GM12892 (cell line): ENCODE measurements around the gene DYRK1A.

Experiments used
- DNase-seq: peaks from one replicate; pipeline ENCODE4 v3.0.0; 2011; ENCODE audit not compliant: insufficient read length
- FAIRE-seq: peaks from 2 replicates; lab custom pipeline; 2011; peaks lifted over from hg19 to GRCh38; lab: Jason Lieb, UNC
- POLR2A ChIP-seq: IDR thresholded peaks from 2 replicates; pipeline ENCODE4 v1.6.1; 2011; ENCODE audit warnings: low read depth, low read length, control low read depth
- POLR2AphosphoS5 ChIP-seq: IDR thresholded peaks from 2 replicates; pipeline ENCODE4 v1.6.1; 2011; ENCODE audit warnings: low read depth, low read length, control low read depth
- TAF1 ChIP-seq: IDR thresholded peaks from 2 replicates; pipeline ENCODE4 v1.6.1; 2011; ENCODE audit warnings: low read depth, mild to moderate bottlenecking, control low read depth, low read length, borderline replicate concordance

The DYRK1A gene

DNA sequence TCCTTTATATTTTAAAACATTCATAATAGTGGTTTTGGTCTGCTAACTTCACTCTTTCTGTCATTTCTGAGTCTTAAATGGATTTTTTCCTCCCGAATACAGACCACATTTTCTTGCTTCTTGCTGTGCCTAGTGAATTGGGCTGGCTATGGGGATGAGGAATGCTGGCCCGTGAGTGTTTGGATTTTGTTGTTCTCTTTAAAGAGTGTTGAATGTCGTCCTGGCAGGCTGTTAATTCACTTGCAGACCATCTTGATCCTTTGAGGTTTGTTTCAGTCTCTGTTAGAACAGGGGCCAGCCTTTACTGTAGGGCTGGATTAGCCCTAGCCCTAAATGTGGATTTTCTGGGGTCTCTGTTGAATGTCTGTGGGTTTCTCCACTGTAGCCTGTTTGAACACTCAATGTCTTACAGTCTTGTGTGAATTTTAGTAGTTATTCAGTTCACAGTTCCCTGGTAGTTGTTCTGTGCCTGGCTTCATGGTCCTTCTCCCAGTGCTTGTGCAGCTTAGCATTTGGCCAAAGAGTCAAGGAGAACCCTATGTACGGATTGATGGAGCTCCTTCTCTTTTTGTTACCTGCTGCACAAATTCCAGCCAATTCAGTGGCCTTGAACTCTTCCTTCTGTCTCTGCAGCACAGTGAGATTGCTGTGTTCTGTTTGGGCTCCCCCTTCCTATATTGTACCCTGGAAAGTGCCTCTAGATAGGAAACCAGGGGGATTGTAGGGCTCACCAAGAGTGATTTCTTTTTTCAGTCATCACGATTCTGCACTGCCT lies 95.7 kb downstream of the DYRK1A start:
- peak; percentile 48 for FAIRE-seq
- DNase-seq = no peak
- TF ChIP-seq TAF1 (no peak), POLR2AphosphoS5 (no peak), POLR2A (no peak)

DNA sequence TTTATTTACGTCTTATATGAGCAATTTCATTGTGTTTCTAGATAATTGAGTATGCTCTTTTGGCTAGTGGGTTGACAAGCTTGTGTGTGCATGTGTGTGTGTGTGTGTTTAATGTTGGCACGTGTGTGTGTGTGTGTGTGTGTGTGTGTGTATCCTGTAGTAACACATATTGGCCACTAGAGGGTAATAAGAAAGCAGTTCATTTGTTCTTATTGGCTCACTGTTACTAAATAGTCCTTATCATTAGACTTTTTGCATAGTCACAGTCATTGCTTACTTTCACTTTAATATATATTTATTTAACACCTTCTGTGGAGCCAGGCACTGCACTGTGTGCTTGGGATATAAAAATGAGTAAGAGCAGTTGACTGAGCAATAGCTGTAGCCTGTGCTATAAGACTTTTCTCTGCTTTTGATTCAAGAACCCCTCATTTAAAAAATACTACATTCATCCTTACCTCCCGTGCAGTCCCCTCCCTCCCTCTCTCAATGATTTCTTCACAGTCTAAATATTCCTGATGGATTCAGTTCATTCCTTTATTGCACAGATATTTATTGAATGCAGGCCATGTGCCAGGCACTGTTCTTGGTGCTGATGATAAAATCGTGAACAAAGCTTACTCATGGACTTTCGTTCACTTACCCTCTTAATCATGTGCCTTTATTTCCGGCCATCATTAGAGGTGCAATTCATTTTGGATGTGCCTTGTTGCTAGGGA lies 96.7 kb downstream of the DYRK1A start:
- DNase-seq = no peak
- FAIRE-seq = peak; percentile 54
- no peak for TF ChIP-seq POLR2AphosphoS5
- TF ChIP-seq POLR2A = no peak
- 0 out of 2 replicates have a peak, but pooled peaks have one; percentile 12 for TF ChIP-seq TAF1

DNA sequence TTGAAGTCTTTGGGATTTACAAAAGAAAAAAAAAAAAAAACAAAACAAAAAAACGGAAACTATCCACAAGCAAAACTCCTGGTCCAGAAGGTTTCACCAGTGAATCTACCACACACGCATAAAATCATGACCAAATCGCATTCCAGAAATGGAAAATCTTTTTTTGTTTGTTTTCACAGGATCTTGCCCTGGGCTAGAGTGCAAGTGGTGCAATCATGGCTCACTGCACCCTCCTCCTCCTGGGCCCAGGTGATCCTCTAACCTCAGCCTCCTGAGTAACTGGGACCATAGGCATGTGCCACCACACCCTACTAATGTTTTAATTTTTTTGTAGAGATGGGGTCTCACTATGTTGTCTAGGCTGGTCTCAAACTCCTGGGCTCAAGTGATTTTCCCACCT lies 100.5 kb downstream of the DYRK1A start:
- TF ChIP-seq POLR2A (no peak), POLR2AphosphoS5 (no peak), TAF1 (no peak)
- DNase-seq (no peak), FAIRE-seq (no peak)

DNA sequence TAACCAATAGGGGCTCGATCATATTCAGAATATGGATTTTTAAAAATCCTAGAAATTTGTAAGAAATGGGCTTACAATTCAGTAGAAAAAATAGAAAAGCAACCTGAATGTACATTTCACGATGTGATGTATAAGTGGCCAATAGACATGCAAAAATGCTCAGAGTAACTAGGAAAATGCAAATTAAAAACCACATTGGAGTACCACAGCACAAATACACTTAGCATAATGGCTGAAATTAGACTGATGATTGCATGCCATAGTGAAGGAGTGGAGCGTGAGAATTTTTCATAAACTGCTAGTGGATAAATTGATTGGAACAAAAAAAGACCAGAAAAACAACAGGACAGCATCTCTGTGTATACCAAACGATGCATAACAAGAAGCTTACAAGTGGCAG lies 102.3 kb downstream of the DYRK1A start:
- TF ChIP-seq POLR2A (no peak), POLR2AphosphoS5 (no peak), TAF1 (no peak)
- peak; percentile 54 for FAIRE-seq
- no peak for DNase-seq

DNA sequence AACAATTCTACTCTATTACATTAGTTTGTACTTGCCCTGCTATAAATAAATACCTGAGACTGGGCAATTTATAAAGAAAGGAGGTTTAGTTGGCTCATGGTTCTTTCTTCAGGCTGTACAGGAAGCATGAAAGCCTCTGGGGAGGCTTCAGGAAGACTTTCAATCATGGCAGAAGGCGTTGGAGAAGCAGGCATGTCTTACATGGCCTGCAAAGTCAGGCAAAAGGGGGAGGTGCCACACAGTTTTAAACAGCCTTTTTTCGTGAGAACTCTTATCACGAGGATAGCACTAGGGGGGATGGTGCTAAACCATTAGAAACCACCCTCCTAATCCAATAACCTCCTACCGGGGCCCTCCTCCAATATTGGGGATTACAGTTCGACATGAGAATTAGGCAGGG lies 102.9 kb downstream of the DYRK1A start:
- peak; percentile 21 for FAIRE-seq
- TF ChIP-seq TAF1 (no peak), POLR2A (no peak), POLR2AphosphoS5 (no peak)
- DNase-seq = no peak

DNA sequence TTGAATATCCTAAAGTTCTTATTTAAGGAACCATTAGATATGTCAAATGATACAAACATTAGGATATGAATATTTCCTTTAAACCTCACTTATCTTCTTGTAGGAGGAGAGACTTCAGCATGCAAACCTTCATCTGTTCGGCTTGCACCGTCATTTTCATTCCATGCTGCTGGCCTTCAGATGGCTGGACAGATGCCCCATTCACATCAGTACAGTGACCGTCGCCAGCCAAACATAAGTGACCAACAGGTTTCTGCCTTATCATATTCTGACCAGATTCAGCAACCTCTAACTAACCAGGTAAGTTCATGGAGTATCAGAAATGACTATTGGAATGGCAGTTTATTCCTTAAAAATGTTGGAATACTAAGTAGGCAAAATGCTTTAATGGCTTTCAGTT lies 106.0 kb downstream of the DYRK1A start:
- peak; percentile 46 for FAIRE-seq
- TF ChIP-seq POLR2A = no peak
- TF ChIP-seq TAF1 = no peak
- TF ChIP-seq POLR2AphosphoS5 = no peak
- DNase-seq = no peak

DNA sequence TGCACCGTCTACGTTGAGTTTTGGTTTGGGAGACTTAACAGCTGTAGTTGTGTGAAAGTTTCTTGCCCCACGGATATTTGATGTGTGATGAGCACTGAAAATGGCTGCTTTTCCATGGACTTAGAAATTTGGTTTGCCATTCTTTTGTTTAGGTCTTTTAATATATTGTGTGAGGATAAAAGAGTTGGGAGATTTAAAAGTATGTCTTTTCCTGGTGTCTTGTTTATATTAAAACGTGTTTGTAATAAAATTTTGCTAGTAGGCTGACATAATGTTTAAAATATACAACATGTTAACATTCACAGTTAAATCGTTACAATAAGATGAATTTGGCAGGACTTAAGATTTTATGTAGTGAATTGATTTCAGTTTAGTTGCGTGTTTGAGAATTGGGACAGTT lies 106.9 kb downstream of the DYRK1A start:
- no peak for FAIRE-seq
- no peak for DNase-seq
- no peak for TF ChIP-seq POLR2A
- TF ChIP-seq POLR2AphosphoS5 = no peak
- no peak for TF ChIP-seq TAF1

DNA sequence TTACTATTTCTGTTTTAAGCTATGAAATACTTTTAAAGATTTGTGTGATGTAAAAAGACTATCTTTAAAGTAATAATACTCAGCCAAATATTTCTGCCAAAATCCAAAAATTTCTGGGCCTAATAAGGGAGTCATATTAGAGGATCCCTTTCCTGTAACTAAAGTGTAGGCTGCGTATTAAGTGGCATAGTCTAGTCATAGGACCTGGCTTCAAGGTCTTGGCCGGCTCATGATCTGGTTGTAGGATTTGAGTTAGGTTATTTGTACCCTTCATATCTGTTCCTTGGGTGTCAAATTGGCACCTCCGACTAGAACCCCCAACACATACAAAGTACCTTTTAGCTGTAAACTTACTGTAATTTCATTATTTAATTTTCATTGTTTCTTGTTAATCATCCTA lies 107.8 kb downstream of the DYRK1A start:
- no peak for FAIRE-seq
- TF ChIP-seq POLR2AphosphoS5 (no peak), POLR2A (no peak)
- no peak for DNase-seq

DNA sequence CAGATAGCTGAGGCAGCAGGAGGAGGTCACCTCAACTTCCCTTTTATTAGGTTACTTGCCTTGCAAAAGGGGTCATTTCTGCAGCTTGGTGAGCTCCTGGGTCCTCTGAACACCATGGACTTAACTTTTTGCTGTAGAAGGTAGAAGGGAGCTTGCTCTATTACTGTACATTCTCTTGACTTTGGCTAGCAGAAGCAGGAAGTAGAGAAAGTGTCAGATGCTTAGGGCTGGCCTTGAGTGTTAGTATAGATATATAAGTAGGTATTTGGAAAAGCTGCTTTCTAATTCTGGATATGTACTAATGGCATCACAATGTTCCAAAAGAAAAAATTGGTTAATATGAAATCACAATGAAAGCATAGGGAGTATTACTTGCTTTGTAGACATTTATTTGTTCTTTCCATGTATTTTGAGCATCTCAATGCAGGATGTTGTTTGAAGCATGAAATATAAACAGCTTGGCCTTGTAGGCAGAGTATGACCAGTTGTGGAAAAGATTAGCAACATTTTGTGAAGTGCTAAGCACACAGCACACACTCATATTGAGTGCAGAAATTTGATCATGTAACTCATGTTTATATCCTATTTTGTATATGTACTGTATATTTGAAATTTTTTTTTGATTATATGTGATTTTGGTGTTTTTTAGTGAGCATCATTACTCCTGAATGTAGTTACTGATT lies 108.8 kb downstream of the DYRK1A start:
- TF ChIP-seq POLR2A = no peak
- DNase-seq = no peak
- no peak for FAIRE-seq

DNA sequence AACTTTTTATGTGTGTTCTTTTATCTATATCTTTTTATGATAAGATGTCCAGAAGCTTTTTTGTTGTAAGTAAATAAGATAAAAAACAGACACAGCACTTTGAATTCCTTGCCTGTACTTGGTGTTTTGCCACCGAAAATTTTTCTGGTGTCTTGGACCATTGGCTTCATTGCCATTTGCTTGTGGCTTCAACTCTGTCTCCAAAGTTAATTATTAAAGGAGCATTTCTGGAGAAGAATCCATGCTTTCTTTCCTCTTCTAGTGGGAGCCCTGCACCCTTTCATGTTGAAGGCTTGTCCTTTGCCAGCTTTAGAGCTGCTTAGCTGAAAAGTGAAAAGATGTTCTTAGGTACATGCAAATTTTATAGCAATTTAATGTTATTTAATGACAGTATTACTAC lies 112.2 kb downstream of the DYRK1A start:
- TF ChIP-seq POLR2A (no peak), TAF1 (no peak), POLR2AphosphoS5 (no peak)
- FAIRE-seq (no peak), DNase-seq (no peak)

DNA sequence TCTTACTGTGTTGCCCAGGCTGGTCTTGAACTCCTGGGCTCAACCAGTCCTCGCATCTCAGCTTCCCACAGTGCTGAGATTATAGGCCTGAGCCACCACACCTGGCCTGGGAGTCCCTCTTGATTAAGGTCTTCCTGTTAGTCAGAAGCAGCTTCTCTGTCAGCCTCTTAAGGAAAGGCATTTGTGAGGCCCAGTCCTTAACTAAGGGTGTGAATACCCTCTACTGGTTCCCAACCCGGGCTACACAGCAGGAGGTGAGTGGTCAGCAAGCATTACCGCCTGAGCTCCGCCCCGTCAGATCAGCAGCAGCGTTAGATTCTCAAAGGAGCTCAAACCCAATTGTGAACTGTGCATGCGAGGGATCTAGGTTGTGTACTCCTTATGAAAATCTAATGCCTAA lies 117.2 kb downstream of the DYRK1A start:
- peak; percentile 36 for FAIRE-seq
- TF ChIP-seq TAF1 (no peak), POLR2AphosphoS5 (no peak), POLR2A (no peak)

More for the DNA sequence above, 117.2 kb downstream of the DYRK1A start:
- no peak for DNase-seq
